KMS-11 (cell line): ENCODE data around the gene CD248.

Experiments used
- H2AFZ ChIP-seq: fragments of 200-600 bp; sonication (generic); 2 replicates; pipeline ENCODE4 v1.6.1; 2016; ENCODE audit warnings: antibody characterized with exemption, mixed run types, low read depth
- H3K27ac ChIP-seq: fragments of 200-600 bp; sonication (generic); 2 replicates; pipeline ENCODE4 v1.6.1; 2016; ENCODE audit warnings: mild to moderate bottlenecking, mixed run types
- H3K27me3 ChIP-seq: fragments of 200-600 bp; sonication (generic); 2 replicates; pipeline ENCODE4 v1.6.1; 2017; ENCODE audit warnings: mild to moderate bottlenecking, low read depth, mixed run types, moderate library complexity; ENCODE audit not compliant: insufficient read depth
- H3K36me3 ChIP-seq: fragments of 200-600 bp; sonication (generic); 2 replicates; pipeline ENCODE4 v1.6.1; 2017; ENCODE audit warnings: mild to moderate bottlenecking, mixed run types; ENCODE audit not compliant: insufficient read depth
- H3K4me1 ChIP-seq: fragments of 200-600 bp; sonication (generic); 2 replicates; pipeline ENCODE4 v1.6.1; 2016; ENCODE audit warnings: mild to moderate bottlenecking, low read depth, mixed run types; ENCODE audit not compliant: poor library complexity, severe bottlenecking
- H3K4me2 ChIP-seq: fragments of 200-600 bp; sonication (generic); 2 replicates; pipeline ENCODE4 v1.7.0; 2016; ENCODE audit warnings: mild to moderate bottlenecking, mixed run types
- H3K4me3 ChIP-seq: fragments of 200-600 bp; sonication (generic); IDR thresholded peaks from 2 replicates; pipeline ENCODE4 v1.6.1; 2017; ENCODE audit warnings: low read depth, low read length, mixed read lengths; ENCODE audit not compliant: insufficient read depth
- H3K79me2 ChIP-seq: fragments of 200-600 bp; sonication (generic); 2 replicates; pipeline ENCODE4 v1.6.1; 2016; ENCODE audit warnings: low read depth, mixed run types; ENCODE audit not compliant: insufficient read depth
- H3K9ac ChIP-seq: fragments of 200-600 bp; sonication (generic); 2 replicates; pipeline ENCODE4 v1.6.1; 2016; ENCODE audit warnings: mild to moderate bottlenecking, mixed run types
- H4K20me1 ChIP-seq: fragments of 200-600 bp; sonication (generic); 2 replicates; pipeline ENCODE4 v1.6.1; 2016; ENCODE audit warnings: mild to moderate bottlenecking, mixed run types; ENCODE audit not compliant: insufficient read depth
- TF ChIP-seq, protein P1 (sequence below): fragments of 200-600 bp; sonication (generic); conservative IDR thresholded peaks from 2 replicates; pipeline ENCODE4 v1.6.1; 2017; ENCODE audit warnings: low read depth, mild to moderate bottlenecking, antibody characterized with exemption, low read length, moderate library complexity, mixed read lengths

CD248 gene

DNA sequence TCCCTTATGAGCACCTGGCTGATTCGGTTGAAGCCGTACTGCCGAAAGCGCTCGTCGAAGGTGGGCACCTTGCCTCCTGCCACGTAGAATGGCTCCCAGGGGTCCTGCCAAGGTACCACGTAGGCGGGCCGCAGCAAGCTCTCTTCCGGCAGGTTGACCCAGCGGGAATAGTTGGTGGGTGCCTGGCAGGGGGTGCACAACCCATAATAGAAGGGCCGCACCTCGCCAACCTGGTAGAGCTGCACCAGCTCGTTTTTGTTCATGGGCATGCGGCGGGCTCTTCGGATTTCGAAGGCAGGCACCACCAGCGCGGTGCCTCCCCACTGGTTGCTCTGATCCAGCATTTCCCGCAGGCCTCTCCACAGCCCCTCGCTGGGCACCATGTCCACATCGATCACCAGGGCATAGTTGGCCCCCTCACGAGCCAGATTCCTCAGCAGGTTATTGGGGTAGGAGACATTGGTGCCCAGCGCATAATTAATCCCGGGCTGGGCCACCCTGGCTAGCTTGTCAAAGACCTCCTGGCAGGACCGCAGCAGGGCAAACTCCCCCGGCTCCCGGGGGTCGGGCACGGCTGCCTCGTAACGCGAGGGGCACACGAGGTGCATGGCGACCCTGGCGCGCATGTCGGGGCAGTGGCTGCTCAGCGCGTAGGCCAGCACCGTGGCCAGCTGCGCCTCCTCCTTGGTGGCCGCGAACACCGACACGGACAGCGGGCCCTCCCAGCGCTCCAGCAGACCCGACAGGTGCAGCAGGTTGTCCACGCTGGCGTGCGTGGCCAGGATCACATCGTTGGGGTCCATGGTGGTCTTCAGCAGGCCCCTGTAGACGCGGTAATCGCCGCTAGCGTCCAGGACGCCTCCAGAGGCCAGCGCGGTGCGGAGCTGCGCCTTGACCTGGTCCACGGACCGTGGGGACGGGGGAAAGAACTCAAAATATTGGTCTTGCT, 29.9 kb upstream of the CD248 start:
- Histone ChIP-seq H3K9ac (peak overlapping the region; percentile 46; the same call in 1 of the 2 replicates), H3K27ac (peak overlapping the region; percentile 28; the same call in 1 of the 2 replicates), H3K4me2 (peak overlapping the region; percentile 78), H3K4me3 (no peak overlapping the region), H4K20me1 (no peaks in the 10 kb centered on the region), H3K4me1 (peaks cover 20% of the 10 kb centered on the region), H3K79me2 (peaks cover 18% of the 10 kb centered on the region; the same call in 1 of the 2 replicates), H3K27me3 (no peaks in the 10 kb centered on the region), H2AFZ (peak overlapping the region; percentile 92), H3K36me3 (no peaks in the 10 kb centered on the region; the same call in 1 of the 2 replicates)
- TF ChIP-seq, protein P1, sequence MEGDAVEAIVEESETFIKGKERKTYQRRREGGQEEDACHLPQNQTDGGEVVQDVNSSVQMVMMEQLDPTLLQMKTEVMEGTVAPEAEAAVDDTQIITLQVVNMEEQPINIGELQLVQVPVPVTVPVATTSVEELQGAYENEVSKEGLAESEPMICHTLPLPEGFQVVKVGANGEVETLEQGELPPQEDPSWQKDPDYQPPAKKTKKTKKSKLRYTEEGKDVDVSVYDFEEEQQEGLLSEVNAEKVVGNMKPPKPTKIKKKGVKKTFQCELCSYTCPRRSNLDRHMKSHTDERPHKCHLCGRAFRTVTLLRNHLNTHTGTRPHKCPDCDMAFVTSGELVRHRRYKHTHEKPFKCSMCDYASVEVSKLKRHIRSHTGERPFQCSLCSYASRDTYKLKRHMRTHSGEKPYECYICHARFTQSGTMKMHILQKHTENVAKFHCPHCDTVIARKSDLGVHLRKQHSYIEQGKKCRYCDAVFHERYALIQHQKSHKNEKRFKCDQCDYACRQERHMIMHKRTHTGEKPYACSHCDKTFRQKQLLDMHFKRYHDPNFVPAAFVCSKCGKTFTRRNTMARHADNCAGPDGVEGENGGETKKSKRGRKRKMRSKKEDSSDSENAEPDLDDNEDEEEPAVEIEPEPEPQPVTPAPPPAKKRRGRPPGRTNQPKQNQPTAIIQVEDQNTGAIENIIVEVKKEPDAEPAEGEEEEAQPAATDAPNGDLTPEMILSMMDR, result no peak

DNA sequence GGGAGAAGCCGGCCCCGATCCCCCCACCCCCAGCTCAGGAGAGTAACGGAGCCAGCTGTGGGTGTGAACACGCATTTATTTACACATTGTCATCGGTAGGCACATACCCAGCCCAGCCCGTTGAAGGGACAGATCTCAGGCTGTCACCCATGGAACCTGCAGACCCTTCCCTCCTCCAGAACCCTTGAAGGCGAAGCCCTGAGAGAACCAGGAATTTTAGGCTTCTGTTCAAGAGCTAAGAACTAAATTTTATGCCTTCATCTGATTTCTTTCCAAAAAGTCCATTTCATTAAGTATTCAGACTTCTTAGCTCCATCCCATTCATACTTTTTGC, 28.4 kb upstream of the CD248 start:
- TF ChIP-seq, protein P1, result no peak
- Histone ChIP-seq H3K79me2 (peaks cover 18% of the 10 kb centered on the region; the same call in 1 of the 2 replicates), H3K4me3 (no peak overlapping the region), H3K36me3 (no peaks in the 10 kb centered on the region; the same call in 1 of the 2 replicates), H3K27ac (peak overlapping the region; percentile 59), H3K9ac (peak overlapping the region; percentile 59; the same call in 1 of the 2 replicates), H3K27me3 (no peaks in the 10 kb centered on the region), H2AFZ (peak overlapping the region; percentile 84), H3K4me1 (peaks cover 20% of the 10 kb centered on the region), H3K4me2 (peak overlapping the region; percentile 47), H4K20me1 (no peaks in the 10 kb centered on the region)

DNA sequence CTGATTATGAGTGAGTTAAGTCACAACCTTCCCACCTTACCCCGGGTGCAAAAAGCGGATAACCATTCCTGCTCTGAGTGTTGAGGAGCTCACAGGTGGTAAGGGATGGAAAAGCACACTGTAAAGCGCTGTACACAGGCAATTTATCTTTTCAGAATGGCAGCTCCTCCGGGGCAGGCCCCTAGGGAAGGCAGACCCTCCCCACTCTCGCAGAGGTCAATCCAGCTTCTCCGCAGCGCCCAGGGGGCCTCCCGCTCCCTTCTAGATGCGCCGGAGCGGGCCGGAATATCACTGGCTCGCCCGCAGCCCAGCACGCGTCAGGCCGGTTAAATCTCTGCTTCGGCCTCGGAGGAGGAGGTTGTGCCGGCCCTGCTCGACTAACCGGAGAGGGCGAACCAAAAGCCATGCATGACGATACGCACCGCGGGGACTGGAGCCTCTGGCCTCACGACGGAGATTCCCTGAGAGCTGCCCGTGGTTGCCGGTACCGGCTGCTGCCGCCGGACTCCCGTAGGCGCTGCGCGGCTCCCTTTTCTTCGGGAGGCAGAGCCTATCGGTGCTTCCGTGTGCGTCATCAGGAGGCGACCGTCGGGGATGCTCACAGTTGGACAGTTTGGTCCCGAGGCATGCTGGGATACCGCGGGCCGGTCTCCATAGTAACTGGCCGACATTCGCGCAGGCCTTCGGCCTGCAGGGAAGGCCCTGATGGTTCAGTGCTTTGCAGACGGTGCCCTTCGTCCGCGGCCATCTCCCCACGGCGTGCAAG, 27.9 kb upstream of the CD248 start, which contains the start of gene BRMS1:
Gene BRMS1 (minus strand): TSS at position 555 of the 766 bp plus-strand sequence. CDS start 2,870 bp downstream, outside the sequence.
- Histone ChIP-seq H3K4me3 (peak within 1 kb of the TSS; percentile 51), H4K20me1 (no peaks in the 10 kb centered on the region), H3K27ac (peak within 1 kb of the TSS; percentile 59), H3K9ac (peak within 1 kb of the TSS; percentile 59), H3K4me1 (peaks cover 20% of the 10 kb centered on the region), H3K79me2 (peaks cover 18% of the 10 kb centered on the region; the same call in 1 of the 2 replicates), H3K27me3 (no peaks in the 10 kb centered on the region), H3K36me3 (no peaks in the 10 kb centered on the region; the same call in 1 of the 2 replicates), H2AFZ (peak within 1 kb of the TSS; percentile 84), H3K4me2 (peak within 1 kb of the TSS; percentile 98)
- TF ChIP-seq, protein P1, result no peak

DNA sequence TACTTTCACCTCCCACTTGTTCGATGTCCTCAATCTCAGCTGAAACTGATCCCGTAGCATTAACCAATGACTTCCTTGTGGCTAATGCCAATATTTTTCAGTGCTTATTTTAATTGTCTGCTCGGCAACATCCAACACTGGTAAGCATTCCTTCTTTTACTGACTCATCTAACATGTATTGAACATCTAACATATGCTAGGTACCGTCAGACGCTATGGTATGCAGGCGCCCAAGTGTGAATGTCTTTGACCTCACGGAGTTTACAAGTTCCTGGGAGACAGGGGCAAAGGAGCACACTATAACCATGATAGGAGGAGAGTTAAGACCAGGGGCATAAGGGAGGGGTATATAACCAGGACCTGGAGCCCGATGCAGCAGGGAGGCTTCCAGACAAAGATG, 26.3 kb upstream of the CD248 start:
- Histone ChIP-seq H4K20me1 (no peaks in the 10 kb centered on the region), H3K79me2 (peaks cover 18% of the 10 kb centered on the region; the same call in 1 of the 2 replicates), H3K4me2 (0 out of 2 replicates have a peak overlapping the region, but pooled peaks have one; percentile 98), H3K27ac (no peak overlapping the region), H3K27me3 (no peaks in the 10 kb centered on the region), H3K9ac (no peak overlapping the region), H3K4me1 (peaks cover 18% of the 10 kb centered on the region), H2AFZ (no peak overlapping the region), H3K36me3 (no peaks in the 10 kb centered on the region; the same call in 1 of the 2 replicates), H3K4me3 (no peak overlapping the region)
- TF ChIP-seq, protein P1, result no peak
